Neural progenitor cell (in vitro differentiated cells): ENCODE measurements around the gene RAPGEF6.

ENCODE experiments used
- CTCF ChIP-seq: fragments of 200-600 bp; sonication (generic); IDR thresholded peaks from 2 replicates; pipeline ENCODE4 v1.5.1; 2017; ENCODE audit warnings: antibody characterized with exemption, mild to moderate bottlenecking
- EZH2 ChIP-seq: fragments of 200-600 bp; sonication (generic); IDR thresholded peaks from 2 replicates; pipeline ENCODE4 v1.6.1; 2017; ENCODE audit warnings: antibody characterized with exemption, mild to moderate bottlenecking, moderate library complexity
- EZH2phosphoT487 ChIP-seq: fragments of 200-600 bp; sonication (generic); IDR thresholded peaks from 2 replicates; pipeline ENCODE4 v1.6.1; 2017; ENCODE audit warnings: antibody characterized with exemption

- TF ChIP-seq CTCF (no peak), EZH2 (no peak), EZH2phosphoT487 (no peak)
Measured at GRCh38 chr5:131679911-131680310, 44.9 kb upstream of the RAPGEF6 start.
